ENCODE results near the gene SBF2. TPM values are rescaled to one million over a fixed set of nuclear protein-coding genes. Genes with fewer than 3 reads are reported as not detected.
"Not testable (repeated sequence)": the region's sequence is repeated elsewhere in the genome, so short reads cannot be mapped to it uniquely, and the experiment has no call there.

Gene SBF2
- total and polyA plus RNA-seq, 2 donors (not counting 3 experiments of a cell fraction or from before 2014, with no cell fraction given): 15.4 to 42.4 TPM

GRCh38 chr11:10232756-10233155 lies 61.3 kb downstream of the SBF2 start:
- Histone ChIP-seq H3K4me2 (ENCODE audit: insufficient read depth, low read length) (no peak overlapping the region), H3K36me3 (ENCODE audit: control insufficient read depth in 2 of 2, extremely low read depth in 1 of 2, insufficient read depth in 2 of 2, low read length in 2 of 2) (no peaks in the 10 kb centered on the region), H4K20me1 (replicated peaks; ENCODE audit: control insufficient read depth, extremely low read depth, insufficient read depth, low read length) (no peaks in the 10 kb centered on the region), H2AFZ (ENCODE audit: low read depth, low read length) (no peak overlapping the region), H3K27me3 (ENCODE audit: control insufficient read depth in 2 of 2, insufficient read depth in 2 of 2, low read length in 2 of 2) (no peaks in the 10 kb centered on the region), H3K4me3 (replicated peaks in 1 of 3; ENCODE audit: insufficient read depth in 1 of 3, low read depth in 1 of 3, low read length in 3 of 3) (no peak overlapping the region), H3K4me1 (ENCODE audit: control insufficient read depth, extremely low read depth, insufficient read depth, low read length) (no peaks in the 10 kb centered on the region), H3K9me3 (replicated peaks; ENCODE audit: control insufficient read depth, insufficient read depth, low read length) (no peaks in the 10 kb centered on the region), H3K9me1 (replicated peaks; ENCODE audit: control insufficient read depth, extremely low read depth, insufficient read depth, low read length) (no peaks in the 10 kb centered on the region), H3K79me2 (ENCODE audit: control insufficient read depth, insufficient read depth, low read length) (peaks cover 8% of the 10 kb centered on the region), H3K9ac (replicated peaks; ENCODE audit: extremely low read depth, insufficient read depth, low read length) (no peak overlapping the region), H3K27ac (ENCODE audit: insufficient read depth, low read depth, low read length) (no peak overlapping the region)
- POLR2A ChIA-PET: no interaction called here
- dilution Hi-C loops (cut with MboI; ENCODE audit: extremely low pct_ligation_motif_present, low sequenced_read_pairs) (no loop called here), intact Hi-C loops (cut with micrococcal nuclease) (no loop called here)
- no peak for DNase-seq (ENCODE audit: low read depth, low spot score)
- no peak for FAIRE-seq
- no peak for TF ChIP-seq FOS (IDR thresholded peaks at IDR 0.05; ENCODE audit: borderline replicate concordance, insufficient read depth, low read length)
- no peak for TF ChIP-seq JUN (IDR thresholded peaks at IDR 0.05; ENCODE audit: borderline replicate concordance, insufficient read depth, insufficient read length, low read depth)
- TF ChIP-seq EZH2 (IDR thresholded peaks at IDR 0.05; ENCODE audit: borderline replicate concordance, low read depth, low read length, severe bottlenecking): no peak
- no peak for TF ChIP-seq GATA2 (IDR thresholded peaks at IDR 0.05; ENCODE audit: insufficient read depth, insufficient read length, low read depth, low read length)
- no peak for TF ChIP-seq POLR2AphosphoS5 (IDR thresholded peaks at IDR 0.05; ENCODE audit: insufficient read depth, low read depth, low read length)
- no peak for TF ChIP-seq MAX (IDR thresholded peaks at IDR 0.05; ENCODE audit: insufficient read depth, insufficient read length)
- TF ChIP-seq CTCF (IDR thresholded peaks at IDR 0.05; ENCODE audit: extremely low read depth in 1 of 2, insufficient read depth in 1 of 2, low read depth in 1 of 2, low read length in 2 of 2): no peak
- TF ChIP-seq POLR2A (IDR thresholded peaks at IDR 0.05; ENCODE audit: low read depth, low read length): no peak
- no peak for TF ChIP-seq MYC (IDR thresholded peaks at IDR 0.05; ENCODE audit: low read depth, low read length)
- no TSS peak for BruUV-seq (replicated peaks)
- CTCF ChIA-PET: interaction anchor here (0.9 to 2.2 kb wide), 5 partner anchors 25 to 134 kb away, joined by 3 to 17 read pairs (median 6); no protein-coding TSS in a partner anchor

DNA sequence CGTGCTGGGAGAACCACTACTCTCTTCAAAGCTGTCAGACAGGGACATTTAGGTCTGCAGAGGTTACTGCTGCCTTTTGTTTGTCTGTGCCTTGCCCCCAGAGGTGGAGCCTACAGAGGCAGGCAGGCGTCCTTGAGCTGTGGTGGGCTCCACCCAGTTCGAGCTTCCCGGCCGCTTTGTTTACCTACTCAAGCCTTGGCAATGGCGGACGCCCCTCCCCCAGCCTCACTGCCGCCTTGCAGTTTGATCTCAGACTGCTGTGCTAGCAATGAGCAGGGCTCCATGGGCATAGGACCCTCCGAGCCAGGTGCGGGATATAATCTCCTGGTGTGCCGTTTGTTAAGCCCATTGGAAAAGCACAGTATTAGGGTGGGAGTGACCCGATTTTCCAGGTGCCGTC lies 62.2 kb downstream of the SBF2 start:
- dilution Hi-C loops (cut with MboI; ENCODE audit: extremely low pct_ligation_motif_present, low sequenced_read_pairs); H3K36me3 ChIP-seq (ENCODE audit: control insufficient read depth in 2 of 2, extremely low read depth in 1 of 2, insufficient read depth in 2 of 2, low read length in 2 of 2); FAIRE-seq; H3K79me2 ChIP-seq (ENCODE audit: control insufficient read depth, insufficient read depth, low read length); H3K4me1 ChIP-seq (ENCODE audit: control insufficient read depth, extremely low read depth, insufficient read depth, low read length); H3K9me1 ChIP-seq (replicated peaks; ENCODE audit: control insufficient read depth, extremely low read depth, insufficient read depth, low read length); H3K27me3 ChIP-seq (ENCODE audit: control insufficient read depth in 2 of 2, insufficient read depth in 2 of 2, low read length in 2 of 2); intact Hi-C loops (cut with micrococcal nuclease); BruUV-seq (replicated peaks); H3K27ac ChIP-seq (ENCODE audit: insufficient read depth, low read depth, low read length); H2AFZ ChIP-seq (ENCODE audit: low read depth, low read length); DNase-seq (ENCODE audit: low read depth, low spot score); CTCF ChIA-PET; H3K9me3 ChIP-seq (replicated peaks; ENCODE audit: control insufficient read depth, insufficient read depth, low read length); H3K4me3 ChIP-seq (replicated peaks in 1 of 3; ENCODE audit: insufficient read depth in 1 of 3, low read depth in 1 of 3, low read length in 3 of 3); H3K4me2 ChIP-seq (ENCODE audit: insufficient read depth, low read length); H3K9ac ChIP-seq (replicated peaks; ENCODE audit: extremely low read depth, insufficient read depth, low read length); POLR2A ChIA-PET; H4K20me1 ChIP-seq (replicated peaks; ENCODE audit: control insufficient read depth, extremely low read depth, insufficient read depth, low read length): not testable (repeated sequence)
